HEK293T (cell line): ENCODE results near the gene SCAF8.

Source experiments
- FOXA1 ChIP-seq: fragments of 450-650 bp; IDR thresholded peaks from 2 replicates; pipeline ENCODE4 v1.6.1; 2016; ENCODE audit warnings: mild to moderate bottlenecking
- LEF1 ChIP-seq: fragments of 450-650 bp; IDR thresholded peaks from 2 replicates; pipeline ENCODE4 v1.6.1; 2017; ENCODE audit warnings: mild to moderate bottlenecking, borderline replicate concordance
- TARDBP ChIP-seq: fragments of 450-650 bp; IDR thresholded peaks from 2 replicates; pipeline ENCODE4 v1.6.1; 2016

DNA sequence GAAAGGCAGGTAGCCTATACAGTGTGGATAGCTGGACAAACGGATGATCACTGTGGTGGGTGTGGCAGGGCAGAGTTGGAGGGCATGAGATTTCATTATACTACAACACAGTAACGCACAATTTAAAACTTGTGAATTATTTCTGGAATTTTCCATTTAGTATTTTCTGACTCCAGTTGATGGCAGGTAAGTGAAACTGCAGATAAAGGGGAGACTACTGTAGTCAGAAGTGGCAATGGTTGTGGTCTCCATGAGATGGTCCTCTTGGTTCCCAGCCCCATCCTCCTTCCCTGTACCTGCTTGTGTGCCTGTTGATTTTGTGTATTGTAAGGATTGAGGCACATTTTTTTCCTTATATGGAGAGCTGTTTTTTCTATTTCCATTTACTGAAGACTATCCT is 22.5 kb upstream of the SCAF8 start:
- TF ChIP-seq FOXA1 (no peak), LEF1 (no peak), TARDBP (no peak)
